ENCODE data around the gene PRXL2A. TPM values are rescaled to one million over a fixed set of nuclear protein-coding genes. Genes with fewer than 3 reads are reported as not detected.
"Not testable (repeated sequence)": the region's sequence is repeated elsewhere in the genome, so short reads cannot be mapped to it uniquely, and the experiment has no call there.

The PRXL2A gene
- total RNA-seq, 1 experiment from 2014 or later = 261 TPM

GRCh38 chr10:80480373-80480772 is 72.0 kb downstream of the PRXL2A start:
- DNase-seq; H3K4me3 ChIP-seq; H3K9me3 ChIP-seq (replicated peaks): not testable (repeated sequence)

DNA sequence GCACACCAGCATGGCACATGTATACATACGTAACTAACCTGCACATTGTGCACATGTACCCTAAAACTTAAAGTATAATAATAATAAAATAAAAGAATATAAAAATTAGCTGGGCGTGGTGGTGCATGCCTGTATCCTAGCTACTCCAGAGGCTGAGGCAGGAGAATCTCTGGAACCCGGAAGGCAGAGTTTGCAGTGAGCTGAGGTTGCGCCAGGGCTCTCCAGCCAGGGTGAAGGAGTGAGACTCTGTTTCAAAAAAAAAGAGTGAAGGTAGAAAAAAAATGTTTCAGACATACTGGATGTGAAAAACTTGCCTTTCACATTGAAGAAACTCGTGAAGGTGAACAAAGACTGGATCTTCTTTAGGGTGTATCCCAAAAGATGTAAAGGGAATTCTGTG is 72.5 kb downstream of the PRXL2A start:
- H3K4me1 ChIP-seq = peaks cover 7% of the 10 kb centered on the region
- no peak overlapping the region for H3K27ac ChIP-seq
- no peaks in the 10 kb centered on the region for H3K9me3 ChIP-seq (replicated peaks)
- H3K36me3 ChIP-seq = peaks cover 8% of the 10 kb centered on the region
- DNase-seq = no peak
- H3K27me3 ChIP-seq = no peaks in the 10 kb centered on the region
- no peak overlapping the region for H3K4me3 ChIP-seq

More at GRCh38 chr10:80480373-80480772, 72.0 kb downstream of the PRXL2A start:
- H3K27ac ChIP-seq, H3K36me3 ChIP-seq, H3K4me1 ChIP-seq, H3K27me3 ChIP-seq: not testable (repeated sequence)

GRCh38 chr10:80484243-80484642 is 75.9 kb downstream of the PRXL2A start:
- Histone ChIP-seq H3K36me3 (peaks cover 8% of the 10 kb centered on the region), H3K27ac (no peak overlapping the region), H3K27me3 (no peaks in the 10 kb centered on the region), H3K4me3 (no peak overlapping the region), H3K4me1 (no peaks in the 10 kb centered on the region), H3K9me3 (replicated peaks) (no peaks in the 10 kb centered on the region)
- no peak for DNase-seq

- H3K4me1 ChIP-seq = no peaks in the 10 kb centered on the region
- peaks cover 11% of the 10 kb centered on the region for H3K36me3 ChIP-seq
- H3K9me3 ChIP-seq (replicated peaks) = no peaks in the 10 kb centered on the region
- no peaks in the 10 kb centered on the region for H3K27me3 ChIP-seq
- H3K4me3 ChIP-seq = no peak overlapping the region
- DNase-seq = no peak
- H3K27ac ChIP-seq = no peak overlapping the region
These were observed 76.3 kb downstream of the PRXL2A start for GRCh38 chr10:80484676-80485075.

- Histone ChIP-seq H3K4me1 (no peaks in the 10 kb centered on the region), H3K4me3 (no peak overlapping the region), H3K27me3 (no peaks in the 10 kb centered on the region), H3K36me3 (peaks cover 11% of the 10 kb centered on the region), H3K9me3 (replicated peaks) (no peaks in the 10 kb centered on the region), H3K27ac (no peak overlapping the region)
- no peak for DNase-seq
These were observed 77.0 kb downstream of the PRXL2A start for GRCh38 chr10:80485076-80485945.

- H3K27me3 ChIP-seq = no peaks in the 10 kb centered on the region
- H3K27ac ChIP-seq = no peak overlapping the region
- H3K4me1 ChIP-seq = no peaks in the 10 kb centered on the region
- no peaks in the 10 kb centered on the region for H3K9me3 ChIP-seq (replicated peaks)
- H3K36me3 ChIP-seq = peaks cover 18% of the 10 kb centered on the region
- DNase-seq = no peak
- H3K4me3 ChIP-seq = no peak overlapping the region
These were observed 77.8 kb downstream of the PRXL2A start for GRCh38 chr10:80485946-80486764.

Other genes starting within 250 kb of the PRXL2A start
- gene ANXA11, start 203.0 kb upstream of the PRXL2A start, total RNA-seq (2014; rRNA removed; shearing (Covaris generic)) = 36.2 and 39.5 TPM in 2 replicates
- 0.15 TPM in 1 of 2 replicates, not detected in the other for gene MAT1A, start 118.9 kb upstream of the PRXL2A start, total RNA-seq (2014; rRNA removed; shearing (Covaris generic))
- not detected in 2 replicates for gene DYDC1, start 51.8 kb upstream of the PRXL2A start, total RNA-seq (2014; rRNA removed; shearing (Covaris generic))
- 0.13 TPM in 1 of 2 replicates, not detected in the other for gene DYDC2, start 51.8 kb upstream of the PRXL2A start, total RNA-seq (2014; rRNA removed; shearing (Covaris generic))
- 37.7 and 40.4 TPM in 2 replicates for gene TSPAN14, start 45.8 kb downstream of the PRXL2A start, total RNA-seq (2014; rRNA removed; shearing (Covaris generic))
- gene SH2D4B, start 129.4 kb downstream of the PRXL2A start, total RNA-seq (2014; rRNA removed; shearing (Covaris generic)) = not detected in 2 replicates

Measured in SJCRH30 (cell line).